GM12878 (cell line): ENCODE measurements around the gene SPDYC. TPM values are rescaled to one million over a fixed set of nuclear protein-coding genes. Genes with fewer than 3 reads are reported as not detected.
A peak's percentile ranks its signal among the peaks of the same experiment; 100 is the strongest.

ENCODE experiments used
- ATAC-seq: fragments of 200-7000 bp; cut with Tn5 transposase; 3 replicates; pipeline ENCODE4 v1.9.1; 2020; ENCODE audit warnings: mild to moderate bottlenecking, moderate library complexity
- BruUV-seq: library from RNA; stranded (reverse); fragments of 400-500 nt; replicated peaks from 2 replicates; lab custom pipeline; 2021; lab: Mats Ljungman, UMichigan
- CTCF ChIA-PET: fragments of 300-600 bp; sonication (Branson Sonifier 250); formaldehyde crosslinking; extraction: SDS; loops from one replicate; lab custom pipeline; 2021; ENCODE audit warnings: inconsistent platforms; lab: Yijun Ruan, JAX
- POLR2A ChIA-PET: fragments of 350-600 bp; formaldehyde crosslinking; extraction: SDS; loops from one replicate; lab custom pipeline; 2021; ENCODE audit warnings: inconsistent platforms; lab: Charles Lee
- RAD21 ChIA-PET: fragments of 300-600 bp; sonication (Branson Sonifier 250); formaldehyde crosslinking; loops from one replicate; lab custom pipeline; 2023; ENCODE audit warnings: antibody characterized with exemption; ENCODE audit not compliant: unreplicated experiment; lab: Charles Lee
- SMC1A ChIA-PET: fragments of 300-600 bp; sonication (Branson Sonifier 250); formaldehyde crosslinking; loops from one replicate; lab custom pipeline; 2023; ENCODE audit not compliant: unreplicated experiment, uncharacterized antibody; lab: Charles Lee
- DNase-seq: peaks from one replicate; pipeline ENCODE4 v3.0.0-alpha.2; 2011; ENCODE audit warnings: low read depth, low spot score
- FAIRE-seq: peaks from 3 replicates; lab custom pipeline; 2011; peaks lifted over from hg19 to GRCh38; lab: Jason Lieb, UNC
- H2AFZ ChIP-seq: 2 replicates; pipeline ENCODE4 v1.6.0; 2011; ENCODE audit warnings: low read depth, low read length, control low read depth; ENCODE audit not compliant: control insufficient read depth
- H3K27ac ChIP-seq: 2 replicates; pipeline ENCODE4 v1.5.1; 2011; ENCODE audit warnings: control low read depth; ENCODE audit not compliant: control insufficient read depth, insufficient read depth
- H3K27me3 ChIP-seq, 2 experiments: replicated peaks in 1 of 2; 2 replicates each; pipeline versions ENCODE4 v1.6.0 to v1.6.1; 2011; ENCODE audit warnings: low read length in 1 of 2; ENCODE audit not compliant: control insufficient read depth in 2 of 2, insufficient read depth in 2 of 2
- H3K36me3 ChIP-seq, 2 experiments: 2 replicates each; pipeline ENCODE4 v1.5.1; 2011; ENCODE audit warnings: low read length in 1 of 2; ENCODE audit not compliant: control insufficient read depth in 2 of 2, insufficient read depth in 2 of 2
- H3K4me1 ChIP-seq: 2 replicates; pipeline ENCODE4 v1.6.1; 2011; ENCODE audit warnings: mild to moderate bottlenecking, low read length, moderate library complexity, mixed read lengths; ENCODE audit not compliant: control insufficient read depth, insufficient read depth
- H3K4me2 ChIP-seq: 2 replicates; pipeline ENCODE4 v1.6.0; 2011; ENCODE audit warnings: control low read depth; ENCODE audit not compliant: control insufficient read depth, insufficient read depth
- H3K4me3 ChIP-seq: fragments of 200-600 bp; sonication (generic); 2 replicates; pipeline ENCODE4 v1.5.1; 2016
- H3K79me2 ChIP-seq: 2 replicates; pipeline ENCODE4 v1.6.0; 2011; ENCODE audit warnings: low read length; ENCODE audit not compliant: control insufficient read depth, insufficient read depth
- H3K9ac ChIP-seq: 2 replicates; pipeline ENCODE4 v1.8.0; 2011; ENCODE audit warnings: low read length, control low read depth, mixed read lengths; ENCODE audit not compliant: control insufficient read depth, insufficient read depth
- H3K9me3 ChIP-seq: replicated peaks from 3 replicates; pipeline ENCODE4 v1.5.1; 2011; ENCODE audit warnings: mild to moderate bottlenecking, low read length; ENCODE audit not compliant: control insufficient read depth, insufficient read depth
- H4K20me1 ChIP-seq: 2 replicates; pipeline ENCODE4 v1.6.0; 2011; ENCODE audit not compliant: control insufficient read depth, insufficient read depth
- BHLHE40 ChIP-seq, 2 experiments: fragments of 450-650 bp in 1 of 2; IDR thresholded peaks; 2 replicates each; pipeline ENCODE4 v1.6.1; 2011 to 2017; ENCODE audit warnings: low read depth in 2 of 2, borderline replicate concordance in 1 of 2, improper control_type of control experiment in 1 of 2, low read length in 1 of 2, mild to moderate bottlenecking in 1 of 2
- CHD2 ChIP-seq: IDR thresholded peaks from 2 replicates; pipeline ENCODE4 v1.6.1; 2011; ENCODE audit warnings: low read depth, low read length, improper control_type of control experiment, borderline replicate concordance
- E2F8 ChIP-seq: fragments of 450-650 bp; IDR thresholded peaks from 2 replicates; pipeline ENCODE4 v1.6.1; 2018; ENCODE audit warnings: mild to moderate bottlenecking, low read depth, moderate library complexity; ENCODE audit not compliant: partially characterized antibody
- EED ChIP-seq: sonication (generic); IDR thresholded peaks from 2 replicates; pipeline ENCODE4 v1.6.1; 2016; ENCODE audit warnings: antibody characterized with exemption, low read depth
- ELK1 ChIP-seq: IDR thresholded peaks from 2 replicates; pipeline ENCODE4 v1.6.1; 2012; ENCODE audit warnings: low read depth, low read length, improper control_type of control experiment
- GABPA ChIP-seq: IDR thresholded peaks from 2 replicates; pipeline ENCODE4 v1.6.1; 2014; ENCODE audit warnings: antibody characterized with exemption, low read depth, mild to moderate bottlenecking, inconsistent platforms
- MEF2A ChIP-seq: IDR thresholded peaks from 2 replicates; pipeline ENCODE4 v1.6.1; 2011; ENCODE audit warnings: low read depth, mild to moderate bottlenecking, low read length, moderate library complexity; ENCODE audit not compliant: insufficient read depth
- MEF2B ChIP-seq: fragments of 450-650 bp; IDR thresholded peaks from 2 replicates; pipeline ENCODE4 v1.6.1; 2018; ENCODE audit warnings: mild to moderate bottlenecking, moderate library complexity; ENCODE audit not compliant: partially characterized antibody, poor library complexity, severe bottlenecking
- NFYA ChIP-seq: IDR thresholded peaks from 2 replicates; pipeline ENCODE4 v1.6.1; 2011; ENCODE audit warnings: low read depth, mild to moderate bottlenecking, low read length, improper control_type of control experiment, borderline replicate concordance
- PAX5 ChIP-seq: IDR thresholded peaks from 2 replicates; pipeline ENCODE4 v1.6.1; 2011; ENCODE audit warnings: low read depth, low read length, borderline replicate concordance
- POLR2A ChIP-seq: IDR thresholded peaks from 2 replicates; pipeline ENCODE4 v1.6.1; 2011; ENCODE audit warnings: low read depth, mild to moderate bottlenecking, low read length
- POLR2AphosphoS2 ChIP-seq: IDR thresholded peaks from 2 replicates; pipeline ENCODE4 v1.6.1; 2011; ENCODE audit warnings: low read depth, mild to moderate bottlenecking, low read length, improper control_type of control experiment, moderate library complexity
- PRDM15 ChIP-seq: fragments of 450-650 bp; formaldehyde crosslinking; IDR thresholded peaks from 2 replicates; pipeline ENCODE4 v1.4.0; 2020; ENCODE audit warnings: mild to moderate bottlenecking, moderate library complexity
- SIN3A ChIP-seq: IDR thresholded peaks from 2 replicates; pipeline ENCODE4 v1.6.1; 2012; ENCODE audit warnings: low read depth, low read length, improper control_type of control experiment
- WGBS: methylation state at CpG from one replicate; pipeline ENCODE4 v1.1.6; 2016; ENCODE audit warnings: low lambda C conversion rate; ENCODE audit not compliant: insufficient replicate concordance, insufficient coverage; ENCODE audit errors: missing lambda C conversion rate; 5-methylcytosine and 5-hydroxymethylcytosine counted together
- in situ Hi-C: fragments of 300-500 bp; cut with MboI; formaldehyde crosslinking; loops from 9 replicates; pipeline ENCODE4 v1.14.3; 2018; ENCODE audit warnings: mixed read lengths
- intact Hi-C: fragments of 100-400 bp; cut with micrococcal nuclease; formaldehyde crosslinking; loops from one replicate; pipeline ENCODE4 v1.14.2; 2022; ENCODE audit not compliant: unreplicated experiment
- polyA plus RNA-seq, 11 experiments: library from polyadenylated mRNA; depleted of rRNA in 4 of 11; unstranded in 6 of 11; stranded (reverse) in 5 of 11; fragments of >200 nt; fragmentation: Nextera tagmentation in 4 of 11; fragmentation: Illumina TruSeq in 1 of 11; extraction: Ambion mirVana in 4 of 11; extraction: Trizol in 1 of 11; gene quantifications; 1 replicate in 1 of 11; 2 replicates in 10 of 11; pipeline versions ENCODE4 v1.2.1 to v1.2.3, GENCODE V29; 2011 to 2016; ENCODE audit warnings: inconsistent platforms in 2 of 11, missing spikeins in 2 of 11, low read depth in 1 of 11
- total RNA-seq, 4 experiments: library from RNA; depleted of rRNA in 3 of 4; stranded (reverse); fragments of >200 nt in 3 of 4; fragmentation: Illumina TruSeq in 1 of 4; extraction: Trizol in 1 of 4; gene quantifications; 2 replicates each; pipeline versions ENCODE4 v1.2.1 to v1.2.3, GENCODE V29; 2013 to 2021

SPDYC gene
- total and polyA plus RNA-seq, 10 of the 15 experiments (the other 5 are each of a cell fraction or from before 2014, with no cell fraction given), result not detected

GRCh38 chr11:65134952-65135632 lies 34.9 kb upstream of the SPDYC start:
- H3K27me3 ChIP-seq, result no peaks in the 10 kb centered on the region
- intact Hi-C loops, result loop anchor here (5.0 to 10.0 kb wide), 2 partner anchors 47 to 120 kb away; partner anchors contain the start of gene CAPN1
- WGBS, result 2% methylated on average over 24 of the region's 24 CpGs
- H3K9me3 ChIP-seq, result no peaks in the 10 kb centered on the region
- H3K9ac ChIP-seq, result peak overlapping the region; percentile 96
- peak overlapping the region; percentile 98 for H3K4me2 ChIP-seq
- peak overlapping the region; percentile 99 for H3K27ac ChIP-seq
- peak; percentile 96 for FAIRE-seq
- H4K20me1 ChIP-seq, result 0 out of 2 replicates have a peak, but pooled peaks cover 4% of the 10 kb centered on the region
- ATAC-seq, result peak; percentile 91
- RAD21 ChIA-PET, result interaction anchor here (0.5 to 3.0 kb wide), 11 partner anchors 12 to 287 kb away, joined by 3 to 25 read pairs (median 4); partner anchors contain the start of genes ARL2, CAPN1, DPF2 and FAU
- H3K4me1 ChIP-seq, result peaks cover 21% of the 10 kb centered on the region
- POLR2A ChIA-PET, result interaction anchor here (0.6 to 3.1 kb wide), 24 partner anchors 9 to 356 kb away, joined by 3 to 28 read pairs (median 4); partner anchors contain the start of genes CAPN1, CDCA5, FAU and MRPL49
- in situ Hi-C loops, result no loop called here
- peaks cover 10 to 13% of the 10 kb centered on the region in 2 experiments; a peak in 3 of 4 replicates for H3K36me3 ChIP-seq
- SMC1A ChIA-PET, result interaction anchor here (0.7 to 2.4 kb wide), 12 partner anchors 10 to 287 kb away, joined by 3 to 13 read pairs (median 6); partner anchors contain the start of genes FAU, MRPL49 and ZNHIT2
- TSS peak; percentile 93 for BruUV-seq
- DNase-seq, result no peak
- peak overlapping the region; percentile 99 for H3K4me3 ChIP-seq
- H3K79me2 ChIP-seq, result peaks cover 44% of the 10 kb centered on the region
- peak overlapping the region; percentile 97 for H2AFZ ChIP-seq
- CTCF ChIA-PET, result interaction anchor here (0.6 to 6.7 kb wide), 12 partner anchors 11 to 290 kb away, joined by 3 to 40 read pairs (median 5); partner anchors contain the start of genes CAPN1, CDC42BPG, CDC42EP2 and FAU
- TF ChIP-seq NFYA (peak; percentile 33; the same call in 1 of the 2 replicates), MEF2A (no peak), PRDM15 (no peak), POLR2AphosphoS2 (peak; percentile 50), BHLHE40 (IDR thresholded peaks at IDR 0.05; ENCODE audit: borderline replicate concordance in 1 of 2, low read depth in 2 of 2, low read length in 1 of 2) (no peak), MEF2B (no peak), E2F8 (peak; percentile 13), GABPA (no peak), POLR2A (peak; percentile 73), EED (peak; percentile 76), SIN3A (0 out of 2 replicates have a peak, but pooled peaks have one; percentile 4), PAX5 (peak; percentile 50; the same call in 1 of the 2 replicates), CHD2 (peak; percentile 61; the same call in 1 of the 2 replicates), ELK1 (no peak)
